GM06990 (cell line): ENCODE measurements around the gene DDX6.
"Not testable (repeated sequence)": the region's sequence is repeated elsewhere in the genome, so short reads cannot be mapped to it uniquely, and the experiment has no call there.

Experiments
- DNase-seq: peaks from one replicate; pipeline ENCODE4 v3.0.0-alpha.2; 2011; ENCODE audit not compliant: insufficient read length; ENCODE audit errors: extremely low read depth
- H3K27me3 ChIP-seq: replicated peaks from 2 replicates; pipeline ENCODE4 v1.6.0; 2011; ENCODE audit warnings: low read length; ENCODE audit not compliant: control insufficient read depth, insufficient read depth
- H3K36me3 ChIP-seq: 2 replicates; pipeline ENCODE4 v1.5.1; 2011; ENCODE audit warnings: low read length; ENCODE audit not compliant: control insufficient read depth, insufficient read depth
- H3K4me3 ChIP-seq: replicated peaks from 2 replicates; pipeline ENCODE4 v1.5.1; 2011; ENCODE audit warnings: low read depth, mild to moderate bottlenecking, control low read depth, low read length
- CTCF ChIP-seq: IDR thresholded peaks from 2 replicates; pipeline ENCODE4 v1.5.1; 2011; ENCODE audit warnings: low read length, control low read depth, mild to moderate bottlenecking, inconsistent platforms; ENCODE audit not compliant: insufficient read depth, poor library complexity, severe bottlenecking

DDX6 gene

DNA sequence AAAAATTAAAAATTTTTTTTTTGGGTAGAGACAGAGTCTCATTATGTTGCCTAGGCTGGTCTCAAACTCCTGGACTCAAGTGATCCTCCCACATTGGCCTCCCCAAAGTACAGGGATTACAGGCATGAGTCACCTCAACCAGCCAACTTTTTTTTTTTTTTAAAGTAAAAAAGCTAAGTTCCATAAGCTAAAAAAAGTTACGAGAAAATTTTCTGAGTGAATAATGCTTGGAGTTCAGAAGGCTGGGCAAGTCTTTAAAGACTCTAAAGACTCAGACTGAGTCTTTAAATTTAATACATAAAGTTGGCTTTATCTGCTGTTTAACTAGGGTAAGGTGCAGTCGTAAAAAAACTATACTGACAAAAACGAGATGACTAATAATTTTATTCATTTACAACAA is 5.6 kb downstream of the DDX6 start:
- DNase-seq, result no peak
- TF ChIP-seq CTCF, result no peak
- Histone ChIP-seq H3K4me3 (no peak overlapping the region), H3K36me3 (peaks cover 6% of the 10 kb centered on the region), H3K27me3 (no peaks in the 10 kb centered on the region)

DNA sequence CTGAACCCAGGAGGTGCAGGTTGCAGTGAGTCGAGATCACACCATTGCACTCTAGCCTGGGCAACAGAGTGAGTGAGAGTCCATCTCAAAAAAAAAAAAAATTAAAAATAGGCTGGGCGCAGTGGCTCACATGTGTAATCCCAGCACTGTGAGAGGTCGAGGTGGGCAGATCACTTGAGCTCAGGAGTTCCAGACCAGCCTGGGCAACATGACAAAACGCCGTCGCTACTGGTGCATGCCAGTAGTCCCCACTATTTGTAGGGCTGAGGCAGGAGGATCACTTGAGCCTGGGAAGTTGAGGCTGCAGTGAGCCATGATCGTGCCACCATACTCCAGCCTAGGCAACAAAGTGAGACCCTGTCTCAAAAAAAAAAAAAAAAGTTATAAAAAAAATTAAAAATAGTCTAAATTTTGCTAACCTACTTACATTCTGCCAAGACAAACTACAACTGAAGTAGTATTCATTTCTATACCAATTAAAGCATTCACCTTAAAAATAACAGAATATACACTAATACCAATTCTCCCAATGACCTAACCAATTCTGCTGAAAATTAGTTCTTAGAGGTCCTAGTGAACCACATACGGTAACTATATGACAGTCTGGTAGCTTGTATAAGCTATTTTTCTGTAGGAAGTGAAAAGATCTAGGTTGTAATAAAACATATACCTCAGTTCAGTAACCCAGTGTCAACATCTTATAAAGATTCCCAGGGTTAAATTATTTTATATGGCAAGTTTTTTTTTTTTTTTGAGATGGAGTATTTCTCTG is 7.1 kb downstream of the DDX6 start:
- H3K4me3 ChIP-seq, result no peak overlapping the region
- no peak for TF ChIP-seq CTCF

GRCh38 chr11:118783324-118783723 is 7.6 kb downstream of the DDX6 start:
- H3K36me3 ChIP-seq, DNase-seq, H3K4me3 ChIP-seq, H3K27me3 ChIP-seq: not testable (repeated sequence)

More for the DNA sequence above, 7.1 kb downstream of the DDX6 start:
- no peaks in the 10 kb centered on the region for H3K27me3 ChIP-seq
- no peak for DNase-seq
- peaks cover 7% of the 10 kb centered on the region for H3K36me3 ChIP-seq

- Histone ChIP-seq H3K27me3 (no peaks in the 10 kb centered on the region), H3K4me3 (no peak overlapping the region), H3K36me3 (peaks cover 24% of the 10 kb centered on the region)
- DNase-seq, result no peak
- no peak for TF ChIP-seq CTCF
These were observed 12.1 kb downstream of the DDX6 start for GRCh38 chr11:118778898-118779297.

- no peak for DNase-seq
- no peak overlapping the region for H3K4me3 ChIP-seq
- no peaks in the 10 kb centered on the region for H3K27me3 ChIP-seq
- TF ChIP-seq CTCF, result no peak
- peaks cover 21% of the 10 kb centered on the region for H3K36me3 ChIP-seq
These were observed 16.9 kb downstream of the DDX6 start for GRCh38 chr11:118774032-118774431.

DNA sequence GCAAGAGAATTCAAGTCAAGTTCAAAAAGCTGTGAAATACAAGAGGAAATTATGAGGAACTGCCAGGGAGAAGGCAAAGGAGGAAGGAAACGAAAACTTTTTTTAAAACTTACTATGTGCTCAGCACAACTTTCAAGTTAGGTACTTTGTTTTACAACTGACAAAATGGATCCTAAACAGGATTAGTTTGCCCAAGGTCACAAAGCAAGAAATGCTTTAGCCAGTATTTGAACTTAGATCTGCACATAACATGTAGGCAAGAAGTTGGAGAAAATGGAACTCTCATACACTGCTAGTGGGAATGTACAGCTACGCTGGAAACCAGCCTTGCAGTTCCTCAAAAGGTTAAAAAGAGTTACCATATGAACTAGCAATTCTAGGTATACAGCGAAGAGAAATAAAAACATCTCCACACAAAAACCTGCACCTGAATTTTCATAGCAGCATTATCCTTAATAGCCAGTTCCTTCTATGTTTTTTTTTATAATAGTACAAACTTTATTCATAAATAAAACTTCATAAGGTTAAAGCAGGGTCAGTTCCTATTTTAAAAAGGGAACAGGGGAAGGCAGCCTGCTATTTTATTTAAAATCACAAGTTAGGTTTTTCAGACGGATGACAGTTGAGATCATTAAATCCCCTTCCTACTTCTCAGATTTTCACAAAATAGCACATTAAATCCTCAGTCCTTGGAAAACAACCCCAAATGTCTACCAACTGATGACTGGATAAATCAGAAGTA is 19.2 kb downstream of the DDX6 start:
- Histone ChIP-seq H3K27me3 (no peaks in the 10 kb centered on the region), H3K4me3 (no peak overlapping the region), H3K36me3 (peaks cover 12% of the 10 kb centered on the region)
- TF ChIP-seq CTCF, result no peak
- no peak for DNase-seq
